Body of pancreas (tissue), 4 donors: ENCODE results near the gene SYMPK. TPM values are rescaled to one million over a fixed set of nuclear protein-coding genes. Genes with fewer than 3 reads are reported as not detected.

Experiments used
- ATAC-seq: fragments of 150-250 bp; one replicate; pipeline ENCODE4 v1.9.1; 2016
- DNase-seq, 4 donors: peaks; one replicate each; pipeline ENCODE4 v3.0.0-alpha.2; 2019
- H3K27ac ChIP-seq, 4 donors: fragments of 200-600 bp; sonication (generic); 1 replicate in 3 of 4; 2 replicates in 1 of 4; pipeline versions ENCODE4 v1.5.1 to v1.6.1; 2016 to 2019; ENCODE audit warnings: mild to moderate bottlenecking in 1 of 4, mixed read lengths in 1 of 4, moderate library complexity in 1 of 4
- H3K27me3 ChIP-seq, 2 donors: fragments of 200-600 bp; sonication (generic); one replicate each; pipeline ENCODE4 v1.6.0; 2016; ENCODE audit warnings: mild to moderate bottlenecking in 1 of 2
- H3K36me3 ChIP-seq, 2 donors: fragments of 200-600 bp; sonication (generic); replicated peaks in 1 of 2; 2 replicates each; pipeline ENCODE4 v1.5.1; 2016; ENCODE audit warnings: low read depth in 2 of 2; ENCODE audit not compliant: insufficient read depth in 1 of 2
- H3K4me1 ChIP-seq: fragments of 200-600 bp; sonication (generic); one replicate; pipeline ENCODE4 v1.6.0; 2016
- H3K4me3 ChIP-seq, 2 donors: fragments of 200-600 bp; sonication (generic); 1 replicate in 1 of 2; 2 replicates in 1 of 2; pipeline ENCODE4 v1.5.1; 2016 to 2019
- H3K9me3 ChIP-seq, 3 donors: fragments of 200-600 bp; sonication (generic); 1 replicate in 2 of 3; 2 replicates in 1 of 3; pipeline ENCODE4 v1.5.1; 2016
- POLR2A ChIP-seq, 3 donors: fragments of 450-650 bp; IDR thresholded peaks; one replicate each; pipeline ENCODE4 v1.6.1; 2016; ENCODE audit warnings: antibody characterized with exemption in 3 of 3, mild to moderate bottlenecking in 2 of 3
- WGBS, 2 donors: methylation state at CpG; one replicate each; pipeline ENCODE4 v1.1.5; 2017; 5-methylcytosine and 5-hydroxymethylcytosine counted together
- intact Hi-C: fragments of 100-400 bp; cut with DNase I; formaldehyde crosslinking; loops from one replicate; pipeline ENCODE4 v1.15.1; 2023
- total RNA-seq, 2 donors: library from RNA; depleted of rRNA; stranded (reverse); fragments of >200 nt; gene quantifications; one replicate each; pipeline ENCODE4 v1.1.0, GENCODE V29; 2016
- TF ChIP-seq, protein P1 (sequence below), 7 experiments: fragments of 450-650 bp in 4 of 7; fragments of 200-600 bp in 3 of 7; sonication (generic) in 3 of 7; IDR thresholded peaks; one replicate each; pipeline ENCODE4 v1.5.1; 2016 to 2019; ENCODE audit warnings: antibody characterized with exemption in 7 of 7

SYMPK gene
- total RNA-seq, 2 donors from 2014 or later, result 23.3 to 32.3 TPM

DNA sequence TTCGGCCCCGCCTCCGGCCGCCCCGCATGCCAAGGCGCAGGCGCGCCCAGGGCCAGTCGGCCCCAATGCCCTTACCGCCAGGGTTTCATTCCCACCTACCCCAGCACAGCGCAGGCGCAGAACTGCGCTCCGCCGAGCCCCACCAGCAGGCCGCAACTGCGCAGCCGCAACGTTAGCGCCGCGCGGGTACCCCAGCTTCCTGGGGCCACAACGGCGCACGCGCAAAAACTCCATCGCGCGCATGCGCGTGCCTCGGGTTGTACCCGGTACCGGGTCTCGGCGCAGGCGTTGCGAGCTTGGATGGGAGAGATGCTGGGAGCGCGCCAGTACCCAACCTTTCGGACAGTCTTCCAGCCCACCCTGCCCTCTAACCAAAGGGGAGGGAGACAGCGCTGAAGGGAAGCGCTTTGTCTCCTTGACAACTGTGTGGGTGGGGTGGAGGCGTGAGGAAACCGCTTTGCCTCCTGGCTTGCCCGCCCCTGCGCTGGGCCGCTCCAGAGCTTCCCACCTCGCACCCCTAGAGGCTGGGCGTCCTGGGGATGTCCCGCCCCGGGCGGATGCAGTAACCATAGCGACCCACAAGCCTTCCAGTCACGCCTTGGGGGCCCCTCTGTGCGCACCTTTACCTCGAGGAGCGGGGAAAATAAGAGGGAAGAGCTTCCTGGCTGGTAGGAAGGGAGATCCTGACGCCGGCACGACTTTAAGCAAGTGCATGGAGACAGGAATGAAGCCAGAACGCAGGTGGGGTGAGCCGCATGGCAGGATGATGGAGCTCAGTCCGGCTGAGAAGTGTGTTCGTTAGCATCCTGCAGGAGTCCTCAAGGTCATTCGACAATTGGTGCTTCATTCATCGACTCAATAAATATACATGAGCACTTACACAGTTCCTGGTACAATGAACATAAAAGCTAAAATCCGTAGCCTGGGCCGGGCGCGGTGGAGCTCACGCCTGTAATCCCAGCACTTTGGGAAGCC is 40.0 kb upstream of the SYMPK start:
- H3K4me3 ChIP-seq, result peak overlapping the region in 1 of 2 donors; percentile 32
- H3K27ac ChIP-seq, result peak overlapping the region; percentile 17 to 76 (median 58)
- DNase-seq, result peak; percentile 98 to 99 (median 98)
- intact Hi-C loops, result no loop called here
- ATAC-seq, result peak; percentile 96
- H3K27me3 ChIP-seq, result no peaks in the 10 kb centered on the region
- H3K36me3 ChIP-seq, result peaks cover 0 to 4% of the 10 kb centered on the region in 2 donors
- TF ChIP-seq POLR2A (IDR thresholded peaks at IDR 0.05), result peak; percentile 3 to 77 (median 73)
- TF ChIP-seq, protein P1, sequence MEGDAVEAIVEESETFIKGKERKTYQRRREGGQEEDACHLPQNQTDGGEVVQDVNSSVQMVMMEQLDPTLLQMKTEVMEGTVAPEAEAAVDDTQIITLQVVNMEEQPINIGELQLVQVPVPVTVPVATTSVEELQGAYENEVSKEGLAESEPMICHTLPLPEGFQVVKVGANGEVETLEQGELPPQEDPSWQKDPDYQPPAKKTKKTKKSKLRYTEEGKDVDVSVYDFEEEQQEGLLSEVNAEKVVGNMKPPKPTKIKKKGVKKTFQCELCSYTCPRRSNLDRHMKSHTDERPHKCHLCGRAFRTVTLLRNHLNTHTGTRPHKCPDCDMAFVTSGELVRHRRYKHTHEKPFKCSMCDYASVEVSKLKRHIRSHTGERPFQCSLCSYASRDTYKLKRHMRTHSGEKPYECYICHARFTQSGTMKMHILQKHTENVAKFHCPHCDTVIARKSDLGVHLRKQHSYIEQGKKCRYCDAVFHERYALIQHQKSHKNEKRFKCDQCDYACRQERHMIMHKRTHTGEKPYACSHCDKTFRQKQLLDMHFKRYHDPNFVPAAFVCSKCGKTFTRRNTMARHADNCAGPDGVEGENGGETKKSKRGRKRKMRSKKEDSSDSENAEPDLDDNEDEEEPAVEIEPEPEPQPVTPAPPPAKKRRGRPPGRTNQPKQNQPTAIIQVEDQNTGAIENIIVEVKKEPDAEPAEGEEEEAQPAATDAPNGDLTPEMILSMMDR (IDR thresholded peaks at IDR 0.05), result peak in 3 of 7 experiments; percentile 5 to 30 (median 26)
- WGBS, 2 donors, result 2 to 8% methylated on average over 24 to 68 of the region's 73 CpGs
- peaks cover 30% of the 10 kb centered on the region for H3K4me1 ChIP-seq
- H3K9me3 ChIP-seq, result no peaks in the 10 kb centered on the region

DNA sequence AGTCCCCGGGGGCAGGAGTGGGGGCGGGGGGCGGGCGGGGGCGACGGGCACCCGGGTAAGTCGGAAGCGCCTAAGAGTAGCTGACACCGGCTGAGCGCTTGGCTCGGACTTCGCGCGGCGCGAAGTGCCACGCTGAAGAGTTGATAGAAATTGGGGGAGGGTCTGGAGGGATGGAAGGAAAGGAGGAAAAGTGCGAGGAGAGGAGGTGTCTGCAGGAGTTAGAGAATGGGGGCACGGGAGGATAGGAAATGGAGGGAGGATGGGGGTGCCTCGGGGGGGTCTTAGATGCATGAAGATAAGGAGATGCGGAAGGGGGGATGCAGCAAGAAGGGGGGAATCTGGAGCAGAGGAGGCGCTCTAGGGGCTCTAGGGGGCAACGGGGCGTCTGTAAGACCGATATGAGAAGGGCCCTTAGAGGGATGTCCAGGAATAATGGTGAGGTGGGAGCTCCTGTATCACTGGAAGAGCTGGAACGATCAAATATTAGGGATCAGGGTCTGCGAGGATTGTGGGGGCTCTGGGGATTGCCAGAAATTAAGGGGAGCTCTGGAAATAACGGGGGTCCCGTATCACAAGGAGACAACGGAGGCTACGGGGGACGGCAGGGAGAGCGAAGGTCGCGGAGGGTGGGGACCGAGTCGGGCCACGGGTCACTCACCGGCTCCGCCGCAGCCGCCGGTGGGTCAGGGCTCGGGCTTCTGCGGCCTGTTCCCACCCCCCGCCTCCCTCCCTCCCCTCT is 39.1 kb upstream of the SYMPK start, which contains the start of gene MYPOP:
Gene MYPOP (minus strand): TSS at position 702 of the 739 bp plus-strand sequence. CDS start 840 bp downstream, outside the sequence.
- peak within 1 kb of the TSS; percentile 17 to 76 (median 62) for H3K27ac ChIP-seq
- H3K27me3 ChIP-seq, result no peaks in the 10 kb centered on the region
- DNase-seq (no peak), ATAC-seq (no peak)
- peak; percentile 23 to 60 (median 46) for TF ChIP-seq POLR2A (IDR thresholded peaks at IDR 0.05)
- TF ChIP-seq, protein P1 (IDR thresholded peaks at IDR 0.05), result no peak
- peaks cover 0 to 4% of the 10 kb centered on the region in 2 donors for H3K36me3 ChIP-seq
- H3K4me3 ChIP-seq, result peak within 1 kb of the TSS; percentile 32 to 50
- H3K4me1 ChIP-seq, result peaks cover 30% of the 10 kb centered on the region
- H3K9me3 ChIP-seq, result no peaks in the 10 kb centered on the region
- intact Hi-C loops, result no loop called here
- WGBS, 2 donors, result 0 to 1% methylated on average over 29 to 41 of the region's 47 CpGs

DNA sequence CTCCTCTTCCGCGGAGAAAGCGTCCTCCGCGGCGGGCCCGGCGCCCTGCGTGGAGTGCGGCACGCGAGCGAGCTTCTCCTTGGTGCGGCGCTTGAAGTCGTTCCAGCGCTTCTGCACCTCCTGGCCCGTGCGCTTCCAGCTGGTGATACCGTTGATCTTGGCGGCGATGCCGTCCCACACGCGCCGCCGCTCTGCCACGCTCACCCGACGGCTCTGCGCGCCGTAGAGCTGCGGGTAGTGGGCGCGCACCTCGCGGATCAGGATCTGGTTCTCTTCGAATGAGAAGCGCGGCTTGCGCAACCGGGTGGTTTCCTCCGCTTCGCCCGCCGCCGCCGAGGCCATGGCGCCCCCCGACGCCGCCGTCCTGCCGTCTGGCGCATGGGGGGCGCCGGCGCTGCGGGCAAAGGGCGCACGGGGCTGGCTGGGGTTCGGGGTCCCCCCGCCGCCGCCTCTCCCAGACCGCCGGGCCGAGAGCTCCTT is 38.5 kb upstream of the SYMPK start:
- DNase-seq (peak; percentile 41 to 64 (median 56)), ATAC-seq (no peak)
- peak overlapping the region in 3 of 4 donors; percentile 15 to 76 (median 59) for H3K27ac ChIP-seq
- WGBS, 2 donors, result 5 to 30% methylated on average over 2 to 67 of the region's 69 CpGs
- intact Hi-C loops, result no loop called here
- peaks cover 30% of the 10 kb centered on the region for H3K4me1 ChIP-seq
- no peaks in the 10 kb centered on the region for H3K27me3 ChIP-seq
- H3K4me3 ChIP-seq, result peak overlapping the region; percentile 32 to 50
- H3K36me3 ChIP-seq, result peaks cover 0 to 4% of the 10 kb centered on the region in 2 donors
- no peaks in the 10 kb centered on the region for H3K9me3 ChIP-seq
- TF ChIP-seq, protein P1 (IDR thresholded peaks at IDR 0.05), result no peak
- no peak for TF ChIP-seq POLR2A (IDR thresholded peaks at IDR 0.05)

DNA sequence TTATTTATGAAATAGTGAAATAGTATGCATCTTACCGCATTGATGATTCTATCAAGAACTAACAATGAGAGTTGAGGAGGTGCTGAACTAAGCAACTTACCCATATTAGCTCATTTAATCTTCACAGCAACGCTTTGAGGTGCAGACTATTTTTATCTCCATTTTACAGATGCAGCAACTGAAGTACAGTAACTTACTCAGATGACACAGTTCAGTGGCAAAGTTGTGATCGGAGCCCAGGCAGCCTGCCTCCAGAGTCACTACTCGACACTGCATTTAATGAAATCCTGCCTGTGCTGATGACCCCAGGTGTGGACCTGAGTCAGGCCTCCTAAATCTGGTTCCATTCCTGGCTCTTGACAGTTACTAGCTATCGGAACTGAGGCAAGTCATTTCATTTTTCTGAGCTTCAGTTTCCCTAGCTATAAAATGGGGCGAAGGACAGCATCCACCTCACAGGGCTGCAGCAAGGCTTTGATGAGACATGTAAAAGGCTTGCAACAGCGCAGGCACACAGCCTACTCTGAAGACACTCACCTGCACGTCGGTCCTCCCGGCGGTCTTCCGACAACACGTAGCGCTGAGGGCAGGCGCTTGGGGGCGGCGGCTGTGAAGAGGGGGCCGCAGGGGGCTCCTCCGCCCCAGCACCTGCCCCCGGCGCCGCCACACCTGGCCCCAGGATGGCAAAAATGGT is 37.9 kb upstream of the SYMPK start:
- Histone ChIP-seq H3K27me3 (no peaks in the 10 kb centered on the region), H3K9me3 (no peaks in the 10 kb centered on the region), H3K27ac (peak overlapping the region in 3 of 4 donors; percentile 15 to 76 (median 59)), H3K4me1 (peaks cover 30% of the 10 kb centered on the region), H3K36me3 (peaks cover 0 to 4% of the 10 kb centered on the region in 2 donors), H3K4me3 (no peak overlapping the region)
- DNase-seq (no peak), ATAC-seq (no peak)
- intact Hi-C loops, result no loop called here
- 49 to 65% methylated on average over 18 to 22 of the region's 22 CpGs for WGBS, 2 donors
- TF ChIP-seq POLR2A (IDR thresholded peaks at IDR 0.05), result no peak
- TF ChIP-seq, protein P1 (IDR thresholded peaks at IDR 0.05), result no peak
